ENCODE results near the gene ZNF213. TPM values are rescaled to one million over a fixed set of nuclear protein-coding genes. Genes with fewer than 3 reads are reported as not detected.
"Not testable (repeated sequence)": the region's sequence is repeated elsewhere in the genome, so short reads cannot be mapped to it uniquely, and the experiment has no call there.

ZNF213 gene
- total and polyA plus RNA-seq, 2 experiments from 2014 or later, result 3.4 to 4.0 TPM

GRCh38 chr16:3175157-3176093 lies 40.6 kb downstream of the ZNF213 start:
- Histone ChIP-seq H3K9me3 (ENCODE audit: low read depth) (no peaks in the 10 kb centered on the region), H3K9me2 (replicated peaks; ENCODE audit: insufficient read depth) (no peaks in the 10 kb centered on the region), H3K4me1 (ENCODE audit: insufficient read depth) (peaks cover 10% of the 10 kb centered on the region), H3K79me2 (no peaks in the 10 kb centered on the region), H3K36me3 (replicated peaks; ENCODE audit: insufficient read depth, low read depth) (no peaks in the 10 kb centered on the region), H3K27ac (no peak overlapping the region), H2AFZ (no peak overlapping the region), H4K20me1 (ENCODE audit: insufficient read depth, poor library complexity, severe bottlenecking) (no peaks in the 10 kb centered on the region), H3K4me3 (no peak overlapping the region), H3K27me3 (peaks cover 97% of the 10 kb centered on the region), H3K4me2 (peak overlapping the region; percentile 68)
- DNase-seq (ENCODE audit: low spot score), result no peak
- TF ChIP-seq CTCF (IDR thresholded peaks at IDR 0.05; ENCODE audit: poor library complexity) (no peak), EZH2 (IDR thresholded peaks at IDR 0.05; ENCODE audit: borderline replicate concordance) (peak; percentile 72)
- 12% methylated on average over 36 of the region's 39 CpGs for WGBS (ENCODE audit: low lambda C conversion rate, missing lambda C conversion rate)

- Histone ChIP-seq H2AFZ (no peak overlapping the region), H3K9me3 (ENCODE audit: low read depth) (no peaks in the 10 kb centered on the region), H3K4me2 (no peak overlapping the region), H3K36me3 (replicated peaks; ENCODE audit: insufficient read depth, low read depth) (no peaks in the 10 kb centered on the region), H3K9me2 (replicated peaks; ENCODE audit: insufficient read depth) (no peaks in the 10 kb centered on the region), H3K4me3 (no peak overlapping the region), H3K27ac (no peak overlapping the region), H3K4me1 (ENCODE audit: insufficient read depth) (peaks cover 14% of the 10 kb centered on the region), H3K27me3 (peaks cover 97% of the 10 kb centered on the region), H3K79me2 (no peaks in the 10 kb centered on the region), H4K20me1 (ENCODE audit: insufficient read depth, poor library complexity, severe bottlenecking) (no peaks in the 10 kb centered on the region)
- no peak for DNase-seq (ENCODE audit: low spot score)
- 69% methylated on average over 8 of the region's 8 CpGs for WGBS (ENCODE audit: low lambda C conversion rate, missing lambda C conversion rate)
- TF ChIP-seq CTCF (IDR thresholded peaks at IDR 0.05; ENCODE audit: poor library complexity) (no peak), EZH2 (IDR thresholded peaks at IDR 0.05; ENCODE audit: borderline replicate concordance) (no peak), EZH2phosphoT487 (IDR thresholded peaks at IDR 0.05; ENCODE audit: low read depth, severe bottlenecking, unreplicated experiment) (no peak)
Measured at GRCh38 chr16:3179651-3180050, 44.8 kb downstream of the ZNF213 start.

DNA sequence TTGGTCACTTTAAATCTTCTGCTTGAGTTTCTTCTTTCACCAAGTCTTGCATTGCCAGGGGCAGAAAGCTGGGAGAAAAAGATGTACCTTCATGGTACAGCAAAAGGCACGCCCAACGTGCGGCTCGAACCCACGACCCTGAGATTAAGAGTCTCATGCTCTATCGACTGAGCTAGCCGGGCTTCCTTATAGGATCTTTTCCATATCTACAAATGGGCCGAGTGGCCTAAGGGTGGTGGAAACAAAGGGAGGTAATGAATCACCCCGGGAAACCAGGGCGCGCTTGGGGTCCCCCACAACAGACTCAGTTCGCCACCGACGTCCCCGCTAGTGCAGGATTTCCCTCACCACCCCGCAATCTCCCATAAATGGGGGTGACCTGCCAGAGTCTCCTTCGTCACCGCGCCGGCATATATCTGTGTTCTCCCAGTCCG lies 45.6 kb downstream of the ZNF213 start:
- no peak for TF ChIP-seq EZH2 (IDR thresholded peaks at IDR 0.05; ENCODE audit: borderline replicate concordance)
- TF ChIP-seq EZH2phosphoT487 (IDR thresholded peaks at IDR 0.05; ENCODE audit: low read depth, severe bottlenecking, unreplicated experiment), result no peak
- Histone ChIP-seq H2AFZ (no peak overlapping the region), H3K4me3 (no peak overlapping the region), H3K36me3 (replicated peaks; ENCODE audit: insufficient read depth, low read depth) (no peaks in the 10 kb centered on the region), H3K4me1 (ENCODE audit: insufficient read depth) (peaks cover 14% of the 10 kb centered on the region), H3K9me3 (ENCODE audit: low read depth) (no peaks in the 10 kb centered on the region), H3K27me3 (peaks cover 93% of the 10 kb centered on the region), H3K79me2 (no peaks in the 10 kb centered on the region), H3K4me2 (no peak overlapping the region), H4K20me1 (ENCODE audit: insufficient read depth, poor library complexity, severe bottlenecking) (no peaks in the 10 kb centered on the region), H3K27ac (no peak overlapping the region), H3K9me2 (replicated peaks; ENCODE audit: insufficient read depth) (no peaks in the 10 kb centered on the region)
- DNase-seq (ENCODE audit: low spot score), result no peak
- WGBS (ENCODE audit: low lambda C conversion rate, missing lambda C conversion rate), result 13% methylated on average over 21 of the region's 21 CpGs

GRCh38 chr16:3182293-3182607 lies 47.4 kb downstream of the ZNF213 start:
- not testable (repeated sequence) for H3K27ac ChIP-seq; H3K36me3 ChIP-seq (replicated peaks; ENCODE audit: insufficient read depth, low read depth); H4K20me1 ChIP-seq (ENCODE audit: insufficient read depth, poor library complexity, severe bottlenecking); H3K79me2 ChIP-seq; H3K9me3 ChIP-seq (ENCODE audit: low read depth); H3K9me2 ChIP-seq (replicated peaks; ENCODE audit: insufficient read depth); DNase-seq (ENCODE audit: low spot score)
- Histone ChIP-seq H2AFZ (peak overlapping the region; percentile 81), H3K27me3 (peaks cover 91% of the 10 kb centered on the region), H3K4me3 (peak overlapping the region; percentile 16), H3K4me1 (ENCODE audit: insufficient read depth) (peaks cover 14% of the 10 kb centered on the region), H3K4me2 (peak overlapping the region; percentile 94)
- 24% methylated on average over 8 of the region's 8 CpGs for WGBS (ENCODE audit: low lambda C conversion rate, missing lambda C conversion rate)
